NCI-H2171 (cell line): ENCODE results near the gene ZFHX3.

Experiments
- DNase-seq: peaks from one replicate; lab custom pipeline; 2025; lab: John Stamatoyannopoulos, UW

Gene ZFHX3

DNA sequence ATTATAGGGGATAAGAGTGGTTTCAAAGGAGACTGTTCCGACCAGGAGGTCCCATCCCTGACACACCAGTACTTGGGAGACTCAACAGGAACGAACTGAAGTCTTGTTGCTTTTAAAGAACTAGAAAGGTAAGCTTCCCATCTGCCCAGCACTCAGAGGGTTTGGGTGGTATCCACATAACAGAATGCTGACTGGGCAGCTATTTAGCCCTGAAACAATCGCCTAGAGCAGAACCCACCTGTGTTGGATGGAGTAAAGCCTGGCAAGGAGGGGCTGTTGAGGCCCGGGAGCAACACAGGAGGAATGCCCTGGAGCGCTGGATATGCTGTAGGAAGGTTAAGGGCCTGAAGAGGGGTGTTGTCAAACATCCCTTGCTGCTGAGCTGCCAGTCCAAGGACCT lies 254.9 kb downstream of the ZFHX3 start:
- DNase-seq: no peak

- no peak for DNase-seq
These were observed 256.1 kb downstream of the ZFHX3 start for GRCh38 chr16:72791786-72792185.

GRCh38 chr16:72789921-72790320 lies 258.0 kb downstream of the ZFHX3 start:
- no peak for DNase-seq

DNA sequence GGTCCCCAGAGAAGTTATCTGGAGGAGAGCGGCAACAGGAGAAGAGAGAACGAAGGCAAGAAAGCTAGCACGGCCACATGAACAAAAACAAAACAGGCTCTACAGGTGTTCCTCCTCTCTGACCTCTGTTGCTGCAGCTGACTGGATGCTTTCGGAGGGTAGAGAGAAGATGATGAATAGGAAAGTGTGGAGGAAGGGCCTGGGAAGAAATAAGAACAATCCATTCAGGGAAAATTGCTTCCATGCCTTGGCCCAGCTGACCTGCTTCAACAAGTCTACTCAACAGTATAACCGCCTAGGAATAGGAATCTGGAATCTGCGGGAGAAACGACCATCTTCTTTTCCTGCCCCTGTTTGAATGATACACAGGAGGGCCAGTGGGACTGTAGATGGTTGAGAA lies 258.5 kb downstream of the ZFHX3 start:
- no peak for DNase-seq

DNA sequence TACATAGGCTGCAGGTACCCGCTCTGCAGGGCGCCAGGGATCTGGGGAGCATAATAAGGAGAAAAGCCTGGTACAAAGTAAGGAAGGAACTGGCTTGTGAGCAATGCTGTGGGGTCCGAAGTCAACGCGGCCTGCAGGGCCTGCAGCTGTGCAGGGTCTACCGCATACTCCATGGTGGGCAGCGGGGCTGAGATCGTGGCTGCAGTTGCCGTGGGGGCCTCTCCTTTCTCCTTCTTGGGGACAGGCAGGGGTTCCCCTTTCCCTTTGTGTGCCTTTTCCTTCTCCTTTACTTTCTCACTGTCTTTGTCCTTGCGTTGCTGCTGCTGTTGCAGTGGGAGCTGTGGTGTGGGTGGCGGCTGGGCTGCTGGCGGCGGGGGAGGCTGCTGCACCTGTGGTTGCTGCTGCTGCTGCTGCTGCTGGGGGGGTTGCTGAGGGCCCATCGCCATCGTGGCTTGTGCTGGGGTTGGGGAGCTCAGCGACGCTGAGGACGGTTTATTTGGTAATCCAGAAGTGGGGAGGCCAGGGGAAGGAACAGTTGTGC lies 259.6 kb downstream of the ZFHX3 start:
- no peak for DNase-seq

- DNase-seq: no peak
These were observed 260.2 kb downstream of the ZFHX3 start for GRCh38 chr16:72787514-72788268.

- no peak for DNase-seq
These were observed 260.8 kb downstream of the ZFHX3 start for GRCh38 chr16:72787130-72787513.

DNA sequence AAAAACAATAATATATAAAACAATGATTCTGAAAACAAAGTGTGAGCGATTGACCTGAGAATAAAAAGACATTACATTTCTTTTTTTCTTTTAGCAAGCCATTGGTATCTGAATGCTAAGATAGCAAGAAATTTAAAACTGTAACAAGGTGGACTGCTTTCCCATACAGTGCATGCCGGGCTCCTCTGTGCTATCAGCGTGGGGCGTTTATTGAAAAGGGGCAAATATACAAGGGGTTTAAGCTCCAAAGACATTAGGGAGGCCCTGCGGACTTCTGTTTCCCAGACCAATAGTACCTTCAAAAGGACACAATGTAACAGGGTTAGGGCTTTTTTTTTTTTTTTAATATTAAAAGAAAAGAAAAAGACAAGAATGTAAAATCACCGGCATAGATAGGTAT lies 261.3 kb downstream of the ZFHX3 start:
- no peak for DNase-seq

GRCh38 chr16:72785886-72786285 lies 262.0 kb downstream of the ZFHX3 start:
- DNase-seq: no peak

DNA sequence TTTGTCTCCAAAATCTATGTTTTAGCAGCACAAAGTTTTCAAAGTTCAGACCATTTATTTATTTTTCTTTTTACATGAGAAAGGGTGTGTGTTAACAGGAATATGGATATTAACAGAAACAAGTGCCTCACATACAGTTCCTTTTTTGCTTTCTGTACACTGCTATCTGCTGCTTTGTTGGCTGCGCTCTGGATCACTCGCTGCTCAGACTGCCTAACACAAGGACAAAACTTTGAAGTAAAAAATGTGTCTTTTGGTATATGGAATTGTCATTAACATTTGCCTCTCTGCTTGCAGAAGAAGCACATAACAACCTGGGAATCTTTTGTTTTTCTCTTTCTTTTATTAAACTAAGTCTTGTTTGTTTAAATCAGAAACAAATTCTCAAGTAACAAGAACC lies 262.8 kb downstream of the ZFHX3 start:
- no peak for DNase-seq

GRCh38 chr16:72783716-72784318 lies 264.1 kb downstream of the ZFHX3 start:
- no peak for DNase-seq

GRCh38 chr16:72769876-72770275 lies 278.1 kb downstream of the ZFHX3 start:
- DNase-seq: no peak

DNA sequence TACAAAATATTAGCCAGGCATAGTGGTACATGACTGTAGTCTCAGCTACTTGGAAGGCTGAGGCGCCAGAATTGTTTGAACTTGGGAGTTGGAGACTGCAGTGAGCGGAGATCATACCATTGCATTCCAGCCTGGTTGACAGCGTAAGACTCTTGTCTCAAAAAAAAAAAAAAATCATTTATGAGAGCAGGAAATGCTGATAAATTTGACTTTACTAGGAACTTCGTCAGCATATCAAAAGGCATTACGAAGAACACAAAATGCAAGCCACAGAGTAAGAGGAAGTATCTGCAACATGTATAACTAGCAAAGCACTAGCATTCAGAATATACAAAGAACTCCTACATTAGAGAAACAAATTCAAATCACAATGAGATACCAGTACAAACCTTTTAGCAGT lies 279.3 kb downstream of the ZFHX3 start:
- DNase-seq: no peak

DNA sequence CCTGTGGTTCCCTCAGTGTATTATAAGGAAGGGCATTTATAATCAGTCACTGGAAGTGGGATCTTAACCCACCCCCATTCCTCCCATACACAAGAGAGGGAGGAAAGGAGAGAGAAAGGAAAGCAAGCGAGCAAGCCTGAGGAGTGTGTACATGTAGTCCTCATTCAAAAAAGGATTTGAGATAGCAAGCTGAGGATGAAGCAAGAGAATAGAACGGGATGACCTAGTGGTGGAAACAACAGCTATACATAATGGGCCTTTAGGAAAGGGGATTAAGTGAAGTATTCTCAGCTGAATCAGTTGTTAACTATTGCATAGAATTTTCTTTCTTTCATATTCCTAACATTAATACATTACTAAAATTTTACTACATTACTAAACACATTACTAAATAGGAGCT lies 281.4 kb downstream of the ZFHX3 start:
- DNase-seq: no peak

GRCh38 chr16:72764015-72764654 lies 283.8 kb downstream of the ZFHX3 start:
- peak; percentile 9 for DNase-seq

DNA sequence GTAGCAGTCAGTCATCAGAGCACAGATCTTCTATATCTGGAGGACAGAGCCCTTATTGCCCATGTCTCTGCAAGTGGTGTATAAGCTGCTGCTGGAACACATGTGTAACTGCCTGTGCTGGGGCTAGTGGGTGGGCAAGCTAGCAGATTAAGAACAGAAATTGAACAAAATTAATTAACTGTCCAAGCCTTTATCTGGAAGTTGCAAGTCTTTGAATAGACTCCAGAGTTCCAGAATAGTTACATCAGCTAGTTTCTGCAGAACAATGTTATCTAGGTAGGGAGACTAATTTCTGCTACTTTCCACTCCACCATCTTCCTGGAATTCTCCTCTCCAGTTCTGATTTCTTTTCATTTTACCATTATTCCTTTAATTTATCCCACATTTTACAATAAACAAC lies 287.3 kb downstream of the ZFHX3 start:
- no peak for DNase-seq

- no peak for DNase-seq
These were observed 294.0 kb downstream of the ZFHX3 start for GRCh38 chr16:72753881-72754280.

GRCh38 chr16:72752004-72752695 lies 295.8 kb downstream of the ZFHX3 start:
- DNase-seq: no peak

DNA sequence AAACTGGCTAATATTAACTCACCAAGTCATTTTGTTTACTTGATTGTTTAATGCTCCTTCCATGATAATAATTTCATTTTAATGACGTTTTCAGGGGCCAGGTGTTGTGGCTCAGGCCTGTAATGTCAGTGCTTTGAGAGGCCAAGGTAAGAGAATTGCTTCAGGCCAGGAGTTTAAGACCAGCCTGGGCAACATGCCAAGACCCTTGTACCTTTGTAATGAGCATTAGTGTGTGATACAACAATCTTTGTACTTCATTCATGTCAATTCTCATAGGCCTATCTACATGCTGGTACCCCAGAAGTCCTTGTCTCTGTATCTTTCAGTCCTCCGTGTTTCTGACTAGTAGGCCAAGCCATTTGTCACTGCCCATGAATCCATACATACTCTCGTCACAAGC lies 296.9 kb downstream of the ZFHX3 start:
- no peak for DNase-seq

- no peak for DNase-seq
These were observed 298.8 kb downstream of the ZFHX3 start for GRCh38 chr16:72749091-72749490.

- DNase-seq: no peak
These were observed 303.7 kb downstream of the ZFHX3 start for GRCh38 chr16:72744076-72744793.
